Measurements from ENCODE around the gene FADS1. TPM values are rescaled to one million over a fixed set of nuclear protein-coding genes. Genes with fewer than 3 reads are reported as not detected.

FADS1 gene
- total RNA-seq, 6 experiments from 2014 or later, result 25.9 to 39.1 (median 36.4) TPM

DNA sequence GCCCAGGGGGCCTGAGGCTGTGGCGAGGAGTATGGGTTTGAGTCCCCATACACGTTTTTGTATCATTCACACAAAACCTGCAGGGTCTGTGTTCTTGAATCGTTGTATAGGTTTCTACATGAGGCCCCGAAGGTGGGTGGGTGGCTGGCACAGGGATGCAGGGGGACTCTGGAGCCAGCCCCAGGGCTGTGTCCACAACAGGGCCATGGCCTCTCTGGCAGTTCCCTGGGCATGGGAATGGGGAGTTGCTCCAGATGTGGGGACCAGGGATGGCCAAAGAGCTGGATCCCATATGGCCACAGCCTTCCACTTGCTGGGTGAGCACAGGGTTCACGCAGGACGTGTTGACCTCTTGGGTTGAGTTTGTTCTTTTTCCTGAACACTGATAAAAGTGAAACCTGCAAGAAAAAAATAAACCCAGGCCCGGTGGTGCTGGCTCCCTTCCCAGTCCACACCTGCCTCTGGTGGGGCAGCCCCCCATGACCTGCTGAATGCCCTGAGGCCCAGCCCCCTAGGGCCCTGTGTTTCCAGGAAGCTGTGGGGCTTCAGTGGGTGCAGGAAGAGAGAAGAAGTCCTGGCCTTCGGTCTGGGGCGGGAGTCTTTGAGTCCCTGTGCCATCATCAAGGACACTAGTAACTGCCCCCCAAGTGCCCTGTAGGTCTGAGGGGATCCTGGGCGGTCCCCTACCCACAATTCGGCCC, 48.3 kb downstream of the FADS1 start:
- no peak overlapping the region for H3K27ac Mint-ChIP-seq
- no peaks in the 10 kb centered on the region for H3K9me3 Mint-ChIP-seq
- TF ChIP-seq, protein P1, sequence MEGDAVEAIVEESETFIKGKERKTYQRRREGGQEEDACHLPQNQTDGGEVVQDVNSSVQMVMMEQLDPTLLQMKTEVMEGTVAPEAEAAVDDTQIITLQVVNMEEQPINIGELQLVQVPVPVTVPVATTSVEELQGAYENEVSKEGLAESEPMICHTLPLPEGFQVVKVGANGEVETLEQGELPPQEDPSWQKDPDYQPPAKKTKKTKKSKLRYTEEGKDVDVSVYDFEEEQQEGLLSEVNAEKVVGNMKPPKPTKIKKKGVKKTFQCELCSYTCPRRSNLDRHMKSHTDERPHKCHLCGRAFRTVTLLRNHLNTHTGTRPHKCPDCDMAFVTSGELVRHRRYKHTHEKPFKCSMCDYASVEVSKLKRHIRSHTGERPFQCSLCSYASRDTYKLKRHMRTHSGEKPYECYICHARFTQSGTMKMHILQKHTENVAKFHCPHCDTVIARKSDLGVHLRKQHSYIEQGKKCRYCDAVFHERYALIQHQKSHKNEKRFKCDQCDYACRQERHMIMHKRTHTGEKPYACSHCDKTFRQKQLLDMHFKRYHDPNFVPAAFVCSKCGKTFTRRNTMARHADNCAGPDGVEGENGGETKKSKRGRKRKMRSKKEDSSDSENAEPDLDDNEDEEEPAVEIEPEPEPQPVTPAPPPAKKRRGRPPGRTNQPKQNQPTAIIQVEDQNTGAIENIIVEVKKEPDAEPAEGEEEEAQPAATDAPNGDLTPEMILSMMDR (IDR thresholded peaks at IDR 0.05), result no peak
- no peaks in the 10 kb centered on the region for H3K36me3 Mint-ChIP-seq (ENCODE audit: low read depth)
- H3K4me3 Mint-ChIP-seq, result no peak overlapping the region
- peaks cover 4% of the 10 kb centered on the region for H3K27me3 Mint-ChIP-seq (ENCODE audit: insufficient read depth)
- no peak for DNase-seq
- no peaks in the 10 kb centered on the region for H3K4me1 Mint-ChIP-seq (ENCODE audit: low read depth)

DNA sequence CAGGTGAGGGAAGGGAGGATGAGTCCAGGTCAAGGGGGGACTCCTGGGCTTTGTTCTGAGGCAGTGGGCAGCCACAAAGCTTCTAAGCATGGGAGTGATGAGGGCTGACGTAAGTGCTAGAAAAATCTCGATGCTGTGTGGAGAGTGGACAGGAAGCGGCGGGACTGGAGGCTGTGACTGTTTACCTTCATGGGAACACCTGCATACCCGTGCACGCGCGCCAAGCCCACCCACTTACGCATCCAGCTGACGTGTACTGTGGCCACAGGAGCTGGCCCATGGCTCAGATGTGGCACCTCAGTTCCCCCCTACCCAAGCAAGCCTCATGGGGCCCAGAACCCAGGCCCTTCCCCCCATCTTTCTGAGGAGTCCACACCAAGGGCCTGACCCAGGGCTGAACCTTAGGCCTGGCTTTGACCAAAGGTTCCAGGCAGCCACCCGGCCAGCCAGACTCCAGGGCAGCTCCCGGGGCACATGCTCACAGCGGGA, 50.4 kb downstream of the FADS1 start:
- H3K36me3 Mint-ChIP-seq (ENCODE audit: low read depth), result no peaks in the 10 kb centered on the region
- DNase-seq, result peak; percentile 8
- H3K9me3 Mint-ChIP-seq, result no peaks in the 10 kb centered on the region
- peaks cover 13% of the 10 kb centered on the region for H3K27me3 Mint-ChIP-seq (ENCODE audit: insufficient read depth)
- TF ChIP-seq, protein P1 (IDR thresholded peaks at IDR 0.05), result no peak
- no peak overlapping the region for H3K27ac Mint-ChIP-seq
- no peak overlapping the region for H3K4me3 Mint-ChIP-seq
- H3K4me1 Mint-ChIP-seq (ENCODE audit: low read depth), result no peaks in the 10 kb centered on the region

DNA sequence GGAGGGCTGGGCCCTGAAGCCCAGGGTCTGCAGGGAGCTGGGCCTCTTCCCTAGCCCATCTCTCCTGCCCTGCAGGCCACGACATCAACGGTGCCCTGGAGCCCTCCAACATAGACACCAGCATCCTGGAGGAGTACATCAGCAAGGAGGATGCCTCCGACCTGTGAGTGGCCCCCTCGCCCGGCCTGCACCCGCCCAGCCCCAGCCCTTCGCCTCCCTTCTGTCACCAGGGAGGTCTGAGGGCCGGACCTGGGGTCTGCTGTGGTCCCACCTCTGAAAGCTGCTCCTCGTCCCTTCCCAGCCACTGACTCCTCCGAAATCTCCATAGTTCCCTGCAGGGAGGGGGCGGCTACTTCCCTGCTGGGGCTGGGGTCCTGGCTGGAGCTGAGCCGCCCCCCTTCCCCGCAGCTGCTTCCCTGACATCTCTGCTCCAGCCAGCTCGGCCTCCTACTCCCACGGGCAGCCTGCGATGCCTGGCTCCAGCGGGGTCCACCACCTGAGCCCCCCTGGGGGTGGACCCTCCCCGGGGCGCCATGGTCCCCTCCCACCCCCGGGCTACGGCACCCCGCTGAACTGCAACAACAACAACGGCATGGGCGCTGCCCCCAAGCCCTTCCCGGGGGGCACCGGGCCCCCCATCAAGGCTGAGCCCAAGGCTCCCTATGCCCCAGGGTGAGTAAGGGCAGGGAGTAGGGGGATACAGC, 51.1 kb downstream of the FADS1 start:
- Mint-ChIP-seq H3K27me3 (ENCODE audit: insufficient read depth) (peaks cover 13% of the 10 kb centered on the region), H3K36me3 (ENCODE audit: low read depth) (no peaks in the 10 kb centered on the region), H3K27ac (no peak overlapping the region), H3K4me3 (no peak overlapping the region), H3K4me1 (ENCODE audit: low read depth) (no peaks in the 10 kb centered on the region), H3K9me3 (no peaks in the 10 kb centered on the region)
- TF ChIP-seq, protein P1 (IDR thresholded peaks at IDR 0.05), result no peak
- no peak for DNase-seq

DNA sequence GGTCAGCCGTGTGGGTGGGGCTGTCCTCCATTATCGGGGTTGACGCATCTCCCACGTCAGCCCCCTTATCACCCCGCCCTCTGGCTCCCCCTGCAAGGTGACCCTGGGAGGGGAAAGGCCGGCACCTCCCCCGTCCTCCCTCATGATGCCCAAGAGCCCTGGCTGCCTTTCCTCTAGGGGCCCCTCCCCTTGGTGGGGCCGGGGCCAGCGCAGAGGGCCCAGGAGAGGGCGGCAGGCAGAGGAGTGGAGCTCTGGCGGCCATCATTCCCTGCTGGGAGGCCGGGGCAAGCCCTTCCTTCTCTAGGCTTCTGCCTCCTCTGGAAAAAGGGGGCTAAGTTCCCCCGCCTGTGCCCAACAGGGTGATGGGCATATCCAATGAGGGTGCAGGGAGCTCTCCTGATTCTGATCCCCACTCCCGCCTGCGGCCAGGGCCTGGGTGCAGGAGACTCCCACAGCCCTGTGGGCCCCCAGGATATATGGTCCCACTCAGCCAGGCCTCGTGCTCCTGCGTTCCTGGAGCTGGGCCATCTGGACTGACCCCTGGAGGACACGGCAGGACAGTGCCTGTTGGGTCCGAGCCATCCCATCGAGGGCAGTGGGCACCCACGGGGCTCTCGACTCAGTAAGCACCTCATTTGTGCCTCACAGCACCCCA, 52.1 kb downstream of the FADS1 start:
- H3K27ac Mint-ChIP-seq, result no peak overlapping the region
- DNase-seq, result no peak
- H3K4me1 Mint-ChIP-seq (ENCODE audit: low read depth), result no peaks in the 10 kb centered on the region
- TF ChIP-seq, protein P1 (IDR thresholded peaks at IDR 0.05), result no peak; the same call in 1 of the 2 replicates
- H3K27me3 Mint-ChIP-seq (ENCODE audit: insufficient read depth), result peaks cover 18% of the 10 kb centered on the region
- H3K36me3 Mint-ChIP-seq (ENCODE audit: low read depth), result no peaks in the 10 kb centered on the region
- H3K4me3 Mint-ChIP-seq, result no peak overlapping the region
- H3K9me3 Mint-ChIP-seq, result no peaks in the 10 kb centered on the region

DNA sequence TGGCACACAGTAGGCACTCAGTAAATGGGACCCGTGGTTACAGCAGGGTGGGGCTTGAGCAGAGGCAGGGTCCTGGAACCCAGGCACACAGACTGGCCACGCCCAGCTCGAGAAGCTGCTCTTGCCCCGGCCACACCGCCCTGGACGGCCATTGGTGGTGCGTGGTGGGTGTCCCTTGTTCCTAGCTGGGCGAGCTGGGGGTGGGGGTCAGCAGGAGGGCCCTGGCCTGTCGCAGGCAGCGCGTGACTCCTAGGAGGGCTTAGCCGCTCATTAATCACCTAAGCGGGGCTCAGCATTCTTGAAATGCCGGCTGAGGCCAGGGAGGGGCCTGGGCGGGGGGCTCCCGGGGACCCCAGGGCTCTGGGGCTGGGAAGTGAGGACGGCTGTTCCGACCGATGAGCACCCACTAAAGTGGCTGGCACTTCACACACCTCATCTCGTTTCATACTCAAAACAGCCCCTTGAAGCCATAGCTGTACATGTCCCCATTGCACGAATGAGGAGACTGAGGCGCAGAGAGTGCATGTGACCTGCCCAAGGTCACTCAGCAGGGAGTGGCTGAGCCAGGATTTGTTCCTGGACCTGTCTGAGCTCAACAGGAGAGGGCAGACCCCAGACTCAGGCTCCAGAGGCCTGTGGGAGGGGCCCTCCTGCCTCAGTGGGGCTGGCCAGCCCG, 52.7 kb downstream of the FADS1 start:
- Mint-ChIP-seq H3K9me3 (no peaks in the 10 kb centered on the region), H3K36me3 (ENCODE audit: low read depth) (no peaks in the 10 kb centered on the region), H3K27ac (no peak overlapping the region), H3K4me1 (ENCODE audit: low read depth) (no peaks in the 10 kb centered on the region), H3K4me3 (no peak overlapping the region), H3K27me3 (ENCODE audit: insufficient read depth) (peaks cover 18% of the 10 kb centered on the region)
- TF ChIP-seq, protein P1 (IDR thresholded peaks at IDR 0.05), result no peak
- DNase-seq, result no peak
